Measurements from ENCODE around the gene BTBD18.

The BTBD18 gene

GRCh38 chr11:57751676-57752253 is at the start of gene BTBD18:
Gene BTBD18 (minus strand): TSS chr11:57751819. CDS start chr11:57751188, 631 bp downstream.
- DNase-seq (ENCODE audit: low spot score) = peak; percentile 75

- DNase-seq (ENCODE audit: low spot score) = no peak
Measured at GRCh38 chr11:57801183-57801485, 49.5 kb upstream of the BTBD18 start.

GRCh38 chr11:57800444-57801182 is 49.0 kb upstream of the BTBD18 start:
- DNase-seq (ENCODE audit: low spot score) = peak; percentile 93

GRCh38 chr11:57798905-57799559 is 47.4 kb upstream of the BTBD18 start:
- DNase-seq (ENCODE audit: low spot score) = peak; percentile 35

- DNase-seq (ENCODE audit: low spot score) = no peak
Measured at GRCh38 chr11:57793351-57794115, 41.9 kb upstream of the BTBD18 start.

GRCh38 chr11:57792870-57793269 is 41.3 kb upstream of the BTBD18 start:
- peak; percentile 61 for DNase-seq (ENCODE audit: low spot score)

GRCh38 chr11:57792060-57792541 is 40.5 kb upstream of the BTBD18 start:
- DNase-seq (ENCODE audit: low spot score) = peak; percentile 88

GRCh38 chr11:57791321-57792059 is 39.9 kb upstream of the BTBD18 start:
- no peak for DNase-seq (ENCODE audit: low spot score)

GRCh38 chr11:57788703-57789088 is 37.1 kb upstream of the BTBD18 start:
- DNase-seq (ENCODE audit: low spot score) = no peak

GRCh38 chr11:57787920-57788702 is 36.5 kb upstream of the BTBD18 start:
- DNase-seq (ENCODE audit: low spot score) = peak; percentile 70

- no peak for DNase-seq (ENCODE audit: low spot score)
Measured at GRCh38 chr11:57787006-57787604, 35.5 kb upstream of the BTBD18 start.

- DNase-seq (ENCODE audit: low spot score) = no peak
Measured at GRCh38 chr11:57786436-57786835, 34.8 kb upstream of the BTBD18 start.

GRCh38 chr11:57785072-57785471 is 33.5 kb upstream of the BTBD18 start:
- DNase-seq (ENCODE audit: low spot score) = no peak

- DNase-seq (ENCODE audit: low spot score) = no peak
Measured at GRCh38 chr11:57781529-57781943, 29.9 kb upstream of the BTBD18 start.

- DNase-seq (ENCODE audit: low spot score) = peak; percentile 95
Measured at GRCh38 chr11:57779276-57779675, 27.7 kb upstream of the BTBD18 start.

- DNase-seq (ENCODE audit: low spot score) = peak; percentile 97
Measured at GRCh38 chr11:57778318-57779037, 26.9 kb upstream of the BTBD18 start.

- DNase-seq (ENCODE audit: low spot score) = peak; percentile 60
Measured at GRCh38 chr11:57777969-57778317, 26.3 kb upstream of the BTBD18 start.

- no peak for DNase-seq (ENCODE audit: low spot score)
Measured at GRCh38 chr11:57776577-57777210, 25.1 kb upstream of the BTBD18 start.

GRCh38 chr11:57776031-57776521 is 24.5 kb upstream of the BTBD18 start:
- DNase-seq (ENCODE audit: low spot score) = no peak

Data from pons (tissue), 1 donor.